SKM-1 (cell line): Measurements from ENCODE around the gene VPS26A.

ENCODE experiments used
- DNase-seq: peaks from one replicate; lab custom pipeline; 2025; ENCODE audit not compliant: unreplicated experiment; lab: John Stamatoyannopoulos, UW

VPS26A gene

GRCh38 chr10:69123747-69124562, at the start of gene VPS26A:
Gene VPS26A, plus strand, starts transcription at chr10:69124178. Its CDS starts 100 bp downstream, at chr10:69124278.
- DNase-seq = peak; percentile 100

GRCh38 chr10:69074532-69074931, 49.4 kb upstream of the VPS26A start:
- no peak for DNase-seq

- peak; percentile 56 for DNase-seq
Observed at GRCh38 chr10:69075431-69075830, 48.5 kb upstream of the VPS26A start.

GRCh38 chr10:69078311-69078710, 45.7 kb upstream of the VPS26A start:
- DNase-seq = no peak

DNA sequence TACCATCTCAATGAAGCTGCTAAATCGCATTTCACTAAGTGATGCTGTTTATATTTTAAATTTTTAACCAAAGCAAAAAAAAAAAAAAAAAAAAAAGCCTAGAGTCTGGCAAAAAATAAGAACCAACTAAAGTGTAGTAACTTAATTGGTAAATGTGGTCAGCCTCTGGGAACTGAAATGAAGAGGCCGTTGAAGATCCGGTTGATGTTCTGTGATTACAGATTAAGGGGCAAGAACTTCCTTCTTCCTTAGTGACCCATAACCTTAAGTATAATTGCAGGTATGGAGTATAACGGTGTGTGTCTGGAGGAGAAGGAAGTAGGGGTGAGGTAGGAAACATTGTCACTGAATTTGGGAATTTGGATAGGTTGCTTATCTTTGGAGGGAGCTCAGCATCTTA, 43.8 kb upstream of the VPS26A start:
- peak; percentile 32 for DNase-seq

DNA sequence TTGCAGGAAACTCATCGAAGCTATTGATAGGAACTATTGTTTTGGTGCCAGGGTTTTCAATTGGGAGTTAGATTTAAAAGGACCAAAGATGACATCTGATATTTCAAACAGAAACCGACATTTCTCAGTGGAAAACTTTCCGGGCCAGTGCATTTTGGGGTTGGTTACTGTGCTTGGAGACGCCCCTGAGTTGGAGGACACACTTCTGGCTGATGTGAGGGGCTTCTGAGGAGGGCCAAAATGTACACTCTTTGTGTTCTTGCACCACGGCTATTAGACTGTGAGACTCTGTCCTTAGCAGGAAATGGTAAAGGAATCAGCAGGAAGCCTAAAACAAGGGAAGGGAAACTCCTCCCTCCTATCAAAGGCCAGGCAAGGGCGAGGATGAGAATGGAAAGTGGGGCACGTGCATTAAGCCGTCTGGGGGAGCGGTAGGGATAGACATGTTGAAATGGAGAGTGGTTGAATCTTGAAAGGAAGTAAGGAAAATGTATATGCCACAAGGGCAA, 37.9 kb upstream of the VPS26A start:
- no peak for DNase-seq

DNA sequence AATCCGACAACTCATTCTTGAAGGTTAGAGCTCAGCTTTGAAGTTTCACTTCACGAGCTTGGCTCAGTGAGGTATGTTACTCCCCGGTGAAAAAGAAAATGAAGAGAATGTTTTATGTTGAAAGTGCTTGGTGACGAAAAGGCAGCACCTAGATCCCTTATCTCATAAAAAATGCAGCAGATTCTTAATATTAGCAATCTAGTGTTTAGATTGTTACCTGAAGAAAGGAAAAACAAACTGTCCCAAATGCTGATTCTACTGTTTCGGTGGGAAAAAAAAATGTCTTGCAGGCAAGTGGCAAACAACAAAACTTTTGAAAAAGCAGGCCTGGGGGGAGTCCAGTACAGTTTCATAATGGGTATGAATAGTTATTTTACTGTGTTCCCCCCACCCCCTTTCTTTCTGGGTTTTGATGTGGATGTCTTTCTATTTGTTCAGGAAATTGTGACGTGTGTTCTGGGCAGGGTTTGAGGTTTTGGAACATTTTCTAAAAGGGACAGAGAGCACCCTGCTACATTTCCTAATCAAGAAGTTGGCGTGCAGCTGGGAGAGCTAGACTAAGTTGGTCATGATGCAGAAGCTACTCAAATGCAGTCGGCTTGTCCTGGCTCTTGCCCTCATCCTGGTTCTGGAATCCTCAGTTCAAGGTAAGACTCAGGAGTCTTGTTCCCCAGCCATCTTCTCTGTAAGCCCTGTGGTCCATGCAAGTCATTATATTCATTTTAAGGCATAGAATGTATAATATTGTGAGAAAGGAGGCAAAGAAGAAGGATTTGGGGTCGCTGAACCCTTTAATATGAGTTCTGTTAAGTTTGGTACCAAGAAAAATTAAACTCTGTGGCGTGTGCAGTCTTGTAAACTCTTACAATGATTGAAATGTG, 36.1 kb upstream of the VPS26A start, which contains the start of gene SRGN:
SRGN (plus strand) TSS at position 514 of the 881 bp plus-strand sequence; CDS start at position 569, 55 bp downstream.
- DNase-seq = peak; percentile 95

DNA sequence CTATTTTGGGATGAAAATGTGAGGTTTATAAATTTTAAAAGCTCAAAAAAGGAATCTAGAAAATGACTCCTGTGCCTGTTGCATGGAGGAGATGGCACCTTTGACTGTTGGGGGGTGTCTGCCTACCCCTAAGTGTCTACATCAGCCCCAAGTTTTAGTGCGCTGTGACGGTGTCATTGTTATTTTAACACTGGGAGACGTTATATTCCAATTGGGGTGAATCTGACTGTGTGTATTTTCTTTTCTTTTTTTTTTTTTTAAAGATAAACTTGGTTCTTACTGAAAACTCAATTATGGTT, 35.6 kb upstream of the VPS26A start:
- no peak for DNase-seq

DNA sequence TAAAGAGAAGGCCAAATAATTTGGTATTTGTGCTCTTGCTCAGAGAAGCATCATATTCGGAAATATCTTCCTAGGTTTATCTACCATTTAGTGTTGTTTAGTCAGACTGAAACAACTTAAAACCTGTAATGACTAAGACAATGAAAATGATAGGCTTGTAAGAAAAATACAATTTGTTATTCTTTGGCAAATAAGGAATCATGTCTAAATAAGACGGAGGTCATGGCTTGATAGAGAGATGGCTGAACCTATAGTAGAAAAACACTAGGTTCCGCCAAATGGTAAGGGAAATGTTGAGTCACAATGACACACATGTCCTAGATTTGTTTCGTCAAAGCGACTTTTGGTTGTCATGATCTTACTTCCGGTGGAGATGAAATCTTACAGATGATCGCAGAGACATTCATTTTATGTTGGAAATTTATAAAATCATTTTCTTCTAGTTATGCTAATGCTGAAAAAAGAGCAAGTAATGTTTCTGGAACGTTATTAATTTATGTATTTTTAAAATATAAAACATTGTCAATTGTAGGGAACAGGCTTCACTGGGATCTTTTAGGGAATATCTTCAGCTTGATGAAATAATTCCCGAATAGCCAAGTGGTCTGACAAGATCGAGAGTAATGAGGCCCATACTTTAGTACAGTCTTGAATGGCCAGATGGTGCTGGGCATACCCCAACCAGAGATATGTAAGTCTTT, 35.0 kb upstream of the VPS26A start:
- DNase-seq = peak; percentile 55

DNA sequence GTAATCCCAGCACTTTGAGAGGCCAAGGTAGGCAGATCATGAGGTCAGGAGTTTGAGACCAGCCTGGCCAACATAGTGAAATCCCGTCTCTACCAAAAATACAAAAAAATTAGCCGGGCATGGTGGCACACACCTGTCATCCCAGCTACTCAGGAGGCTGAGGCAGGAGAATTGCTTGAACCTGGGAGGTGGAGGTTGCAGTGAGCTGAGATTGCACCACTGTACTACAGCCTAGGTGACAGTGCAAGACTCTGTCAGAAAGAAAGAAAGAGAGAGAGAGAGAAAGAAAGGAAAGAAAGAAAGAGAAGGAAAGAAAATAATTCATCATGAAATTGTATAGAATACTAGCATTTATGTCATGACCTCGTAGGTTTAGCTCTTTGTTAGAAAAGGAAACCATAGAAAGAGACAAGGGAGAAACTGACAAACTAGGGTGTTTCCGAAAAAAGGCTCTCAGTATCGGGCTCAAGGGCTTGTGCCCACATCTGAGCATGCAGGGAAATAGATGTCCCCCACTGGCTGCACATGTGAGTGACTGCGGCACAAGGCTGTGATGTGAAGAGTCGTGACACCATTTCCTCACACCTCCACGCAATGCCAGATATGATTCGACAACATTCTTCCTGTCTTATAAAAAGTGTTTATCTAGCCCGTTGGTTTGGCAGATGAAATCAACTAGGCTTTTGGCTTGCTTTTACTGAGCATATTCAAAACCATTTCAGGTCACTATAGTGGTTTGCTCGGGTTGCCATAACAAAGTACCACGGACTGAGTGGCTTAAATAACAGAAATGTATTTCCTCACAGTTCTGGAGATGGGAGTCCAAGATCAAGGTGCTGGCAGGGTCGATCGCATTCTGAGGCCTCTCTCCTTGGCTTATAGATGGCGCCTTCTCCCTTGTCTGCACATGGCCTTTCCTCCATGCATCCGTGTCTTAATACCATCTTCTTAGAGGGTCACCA, 34.1 kb upstream of the VPS26A start:
- DNase-seq = no peak

DNA sequence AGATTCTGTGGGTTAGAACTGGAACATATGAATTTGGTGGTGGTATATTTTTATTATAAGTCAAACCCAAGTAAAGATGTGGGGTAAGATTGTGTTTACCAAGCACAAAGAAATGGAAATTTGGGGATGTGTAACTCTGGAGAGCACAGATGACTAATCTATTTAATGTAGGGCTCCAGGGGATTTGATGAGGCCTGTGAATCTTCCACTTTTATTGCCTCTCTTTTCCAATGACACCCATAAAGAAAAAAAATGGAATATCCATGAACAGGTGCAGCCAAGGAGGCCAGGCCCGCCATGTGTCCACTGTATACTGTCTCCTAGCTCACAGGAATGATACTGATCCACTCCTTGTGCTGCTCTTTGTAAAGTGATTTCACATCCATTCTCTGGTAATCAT, 33.3 kb upstream of the VPS26A start:
- no peak for DNase-seq

DNA sequence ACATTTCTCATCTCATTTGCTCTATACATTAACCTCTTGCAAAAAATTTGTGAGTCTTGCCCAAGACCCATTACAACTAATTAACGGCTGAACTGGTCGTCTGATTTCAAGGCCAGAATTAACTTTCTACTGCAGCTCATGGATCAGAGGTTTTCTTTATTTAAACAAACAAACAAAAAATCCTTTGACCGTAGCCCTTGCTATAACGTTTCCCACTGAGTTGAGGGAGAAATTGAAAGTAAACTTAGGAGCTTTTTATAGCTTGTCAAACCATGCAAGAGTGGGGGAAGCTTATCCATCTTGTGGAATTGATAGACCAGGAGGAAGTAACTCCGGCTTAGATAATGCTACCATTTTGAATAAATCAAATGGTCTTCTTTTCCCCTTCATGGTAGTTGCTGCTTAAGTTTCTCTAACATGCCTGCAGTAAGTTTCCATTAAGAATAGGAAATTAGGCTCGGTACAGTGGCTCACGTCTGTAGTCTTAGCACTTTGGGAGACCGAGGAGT, 32.8 kb upstream of the VPS26A start:
- no peak for DNase-seq

DNA sequence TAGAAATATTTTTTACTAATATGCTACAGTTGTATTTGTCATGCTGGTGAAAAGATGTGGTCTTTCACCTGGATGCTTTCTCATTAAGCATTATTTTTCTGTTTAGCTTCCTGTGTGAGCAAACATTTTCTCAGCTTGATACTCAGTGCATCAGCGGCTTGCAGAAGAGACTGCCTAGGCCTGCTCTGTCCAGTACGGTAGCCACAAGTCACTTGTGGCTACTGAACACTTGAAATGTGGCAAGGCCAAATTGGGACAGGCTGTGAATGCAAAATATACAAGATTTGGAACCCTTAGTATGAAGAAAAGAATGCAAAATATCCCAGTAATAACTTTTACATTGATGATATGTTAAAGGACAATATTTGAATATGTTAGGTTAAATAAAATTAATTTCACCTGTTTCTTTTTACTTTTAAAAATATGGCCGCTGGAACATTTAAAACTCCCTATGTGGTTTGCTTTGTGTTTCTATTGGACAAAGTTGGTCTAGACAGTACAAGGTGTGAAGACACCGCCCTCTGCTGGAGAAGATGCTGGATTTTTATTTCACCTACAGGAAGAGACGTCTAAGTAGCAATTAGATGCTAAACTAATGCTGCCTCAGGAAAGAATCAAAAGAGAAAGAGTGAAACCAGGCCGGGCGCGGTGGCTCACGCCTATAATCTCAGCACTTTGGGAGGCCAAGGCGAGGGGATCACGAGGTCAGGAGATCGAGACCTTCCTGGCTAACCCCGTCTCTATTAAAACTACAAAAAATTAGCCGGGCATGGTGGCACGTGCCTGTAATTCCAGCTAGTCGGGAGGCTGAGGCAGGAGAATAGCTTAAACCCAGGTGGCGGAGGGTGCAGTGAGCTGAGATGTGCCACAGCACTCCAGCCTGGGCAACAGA, 30.8 kb upstream of the VPS26A start:
- peak; percentile 30 for DNase-seq

- DNase-seq = no peak
Observed at GRCh38 chr10:69093933-69094332, 30.0 kb upstream of the VPS26A start.

DNA sequence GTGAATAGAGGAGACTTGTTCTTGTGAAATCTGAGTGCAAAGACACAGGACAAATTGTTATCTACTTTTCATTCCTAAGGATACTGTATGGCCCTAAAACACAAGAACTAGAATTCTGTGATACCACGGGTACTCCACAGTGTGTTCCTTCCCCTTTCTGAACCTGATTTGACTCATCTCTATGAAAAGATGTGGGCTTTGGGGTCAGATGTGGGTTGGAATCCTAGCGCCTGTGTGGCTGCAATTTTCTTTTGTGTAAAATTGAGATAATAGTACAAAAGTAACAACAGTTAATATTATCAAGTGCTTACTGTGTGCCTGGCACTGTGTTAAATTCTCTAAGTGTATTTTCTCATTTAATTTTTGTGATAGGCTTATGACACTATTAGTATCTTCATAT, 27.9 kb upstream of the VPS26A start:
- no peak for DNase-seq

DNA sequence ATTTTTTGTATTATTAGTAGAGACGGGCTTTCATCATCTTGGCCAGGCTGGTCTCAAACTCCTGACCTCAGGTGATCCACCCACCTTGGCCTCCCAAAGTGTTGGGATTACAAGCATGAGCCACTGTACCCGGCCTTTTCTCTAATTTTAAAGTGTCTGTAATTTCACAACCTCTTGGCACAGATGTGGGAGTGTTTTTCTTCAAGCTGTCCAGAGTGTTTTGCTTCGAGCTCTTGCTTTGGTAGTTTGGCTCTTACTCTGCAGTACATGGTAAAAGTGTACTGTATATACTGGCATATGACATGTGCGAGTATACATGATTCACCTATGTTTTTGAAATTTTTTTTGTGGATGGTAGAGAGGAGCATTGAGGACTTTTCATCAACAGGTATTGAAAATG, 26.2 kb upstream of the VPS26A start:
- DNase-seq = no peak

DNA sequence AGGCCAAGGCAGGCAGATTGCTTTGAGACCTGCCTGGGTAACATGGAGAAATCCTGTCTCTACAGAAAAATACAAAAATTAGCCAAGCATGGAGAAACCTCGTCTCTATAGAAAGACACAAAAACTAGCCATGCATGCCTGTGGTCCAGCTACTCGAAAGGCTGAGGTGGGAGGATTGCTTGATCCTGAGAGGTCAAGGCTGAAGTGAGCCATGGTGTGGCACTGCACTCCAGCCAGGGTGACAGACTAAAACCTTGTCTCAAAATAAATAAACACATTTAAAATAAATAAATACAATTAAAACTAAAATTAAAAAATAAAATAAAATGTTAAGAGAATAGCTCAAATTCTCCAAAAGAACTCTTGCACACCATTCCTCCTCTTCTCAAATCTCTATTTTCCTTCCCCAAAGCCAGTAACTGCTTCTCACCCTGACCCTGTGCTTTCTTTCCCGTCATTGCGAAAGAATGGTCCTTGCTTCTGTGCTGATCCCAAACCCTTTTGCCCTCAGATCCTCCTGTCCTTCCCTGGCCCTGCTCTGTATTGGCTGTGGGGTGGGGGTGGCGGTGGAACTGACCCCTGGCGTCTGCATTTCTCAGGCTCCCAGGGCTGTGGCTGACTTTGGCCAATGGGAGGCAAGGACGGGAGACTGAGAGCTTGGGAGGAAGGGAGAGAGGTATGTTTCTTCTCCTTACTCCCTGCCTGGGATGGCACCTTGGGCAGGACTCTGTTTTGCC, 23.7 kb upstream of the VPS26A start:
- DNase-seq = no peak

DNA sequence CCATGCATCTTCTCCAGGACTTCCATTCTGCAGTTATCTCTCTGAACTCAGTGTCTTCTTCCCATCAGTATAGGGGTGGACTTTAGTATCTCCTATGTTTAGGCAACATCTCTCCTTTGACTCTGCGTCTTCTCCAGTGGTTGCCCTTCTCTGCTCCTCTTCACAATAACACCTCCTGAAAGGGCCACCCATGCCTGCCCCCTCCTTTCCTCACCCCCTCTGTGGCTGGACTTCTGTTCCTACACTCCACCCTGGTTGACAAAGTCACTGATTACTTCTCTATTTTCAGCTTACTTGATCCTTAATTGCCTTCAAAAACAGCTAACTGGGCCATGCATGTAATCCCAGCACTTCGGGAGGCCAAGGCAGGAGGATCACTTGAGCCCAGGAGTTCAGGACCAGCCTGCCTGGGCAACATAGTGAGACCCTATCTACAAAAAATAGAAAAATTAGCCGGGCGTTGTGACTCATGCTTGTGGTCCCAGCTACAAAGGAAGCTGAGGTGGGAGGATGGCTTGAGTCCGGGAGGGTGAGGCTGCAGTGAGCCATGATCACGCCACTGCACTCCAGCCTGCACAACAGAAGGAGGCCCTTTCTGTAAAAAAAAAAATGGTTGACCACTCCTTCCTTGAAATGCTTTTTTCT, 22.4 kb upstream of the VPS26A start:
- no peak for DNase-seq
